Measurements from ENCODE around the gene MBD3L3.

DNA sequence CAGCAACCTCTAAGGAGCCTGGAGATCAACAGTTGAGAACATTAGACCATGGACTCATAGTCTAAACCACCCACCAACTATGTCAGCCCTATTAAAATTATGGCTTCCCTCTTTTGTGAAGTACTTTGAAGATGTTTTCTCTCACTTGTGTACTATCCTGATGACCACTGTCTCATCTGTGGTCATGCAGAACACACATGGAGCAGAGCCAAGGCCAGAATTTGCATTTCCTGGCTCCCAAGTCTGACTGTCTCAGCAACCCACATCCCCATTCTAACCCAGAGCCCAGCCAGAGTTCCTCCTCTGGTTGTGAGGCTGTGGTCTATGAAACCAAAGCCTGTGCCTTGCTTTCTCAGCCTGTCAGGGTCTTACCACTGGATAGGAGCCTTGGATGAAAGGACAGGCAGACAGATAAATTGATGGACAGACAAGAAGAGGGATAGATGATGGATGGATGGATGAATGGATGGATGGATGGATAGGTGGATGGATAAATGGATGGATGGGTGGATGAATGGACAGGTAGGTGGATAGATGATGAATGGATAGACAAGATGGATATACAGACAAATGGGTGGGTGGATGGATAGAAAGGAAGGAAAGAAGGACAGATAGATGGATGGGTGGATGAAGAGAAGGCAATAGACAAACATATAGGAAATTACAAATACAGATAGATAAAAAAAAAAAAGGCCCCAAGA, 46.4 kb upstream of the MBD3L3 start:
- TF ChIP-seq, protein P1, sequence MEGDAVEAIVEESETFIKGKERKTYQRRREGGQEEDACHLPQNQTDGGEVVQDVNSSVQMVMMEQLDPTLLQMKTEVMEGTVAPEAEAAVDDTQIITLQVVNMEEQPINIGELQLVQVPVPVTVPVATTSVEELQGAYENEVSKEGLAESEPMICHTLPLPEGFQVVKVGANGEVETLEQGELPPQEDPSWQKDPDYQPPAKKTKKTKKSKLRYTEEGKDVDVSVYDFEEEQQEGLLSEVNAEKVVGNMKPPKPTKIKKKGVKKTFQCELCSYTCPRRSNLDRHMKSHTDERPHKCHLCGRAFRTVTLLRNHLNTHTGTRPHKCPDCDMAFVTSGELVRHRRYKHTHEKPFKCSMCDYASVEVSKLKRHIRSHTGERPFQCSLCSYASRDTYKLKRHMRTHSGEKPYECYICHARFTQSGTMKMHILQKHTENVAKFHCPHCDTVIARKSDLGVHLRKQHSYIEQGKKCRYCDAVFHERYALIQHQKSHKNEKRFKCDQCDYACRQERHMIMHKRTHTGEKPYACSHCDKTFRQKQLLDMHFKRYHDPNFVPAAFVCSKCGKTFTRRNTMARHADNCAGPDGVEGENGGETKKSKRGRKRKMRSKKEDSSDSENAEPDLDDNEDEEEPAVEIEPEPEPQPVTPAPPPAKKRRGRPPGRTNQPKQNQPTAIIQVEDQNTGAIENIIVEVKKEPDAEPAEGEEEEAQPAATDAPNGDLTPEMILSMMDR (conservative IDR thresholded peaks at IDR 0.05; ENCODE audit: low read length), result no peak
- no peak for TF ChIP-seq EZH2phosphoT487 (IDR thresholded peaks at IDR 0.05; ENCODE audit: borderline replicate concordance)
